Activated CD4-positive, alpha-beta T cell treated with anti-CD3 and anti-CD28 coated beads, Interleukin-10, Interleukin-2, amounts not matched to agents 100 ng/mL and 50 ng/mL, durations not matched to agents 16 hours and 8 hours (primary cell): ENCODE measurements around the gene SPSB3.

Source experiments
- DNase-seq: peaks from one replicate; pipeline ENCODE4 v3.0.0-alpha.2; 2020

Gene SPSB3

DNA sequence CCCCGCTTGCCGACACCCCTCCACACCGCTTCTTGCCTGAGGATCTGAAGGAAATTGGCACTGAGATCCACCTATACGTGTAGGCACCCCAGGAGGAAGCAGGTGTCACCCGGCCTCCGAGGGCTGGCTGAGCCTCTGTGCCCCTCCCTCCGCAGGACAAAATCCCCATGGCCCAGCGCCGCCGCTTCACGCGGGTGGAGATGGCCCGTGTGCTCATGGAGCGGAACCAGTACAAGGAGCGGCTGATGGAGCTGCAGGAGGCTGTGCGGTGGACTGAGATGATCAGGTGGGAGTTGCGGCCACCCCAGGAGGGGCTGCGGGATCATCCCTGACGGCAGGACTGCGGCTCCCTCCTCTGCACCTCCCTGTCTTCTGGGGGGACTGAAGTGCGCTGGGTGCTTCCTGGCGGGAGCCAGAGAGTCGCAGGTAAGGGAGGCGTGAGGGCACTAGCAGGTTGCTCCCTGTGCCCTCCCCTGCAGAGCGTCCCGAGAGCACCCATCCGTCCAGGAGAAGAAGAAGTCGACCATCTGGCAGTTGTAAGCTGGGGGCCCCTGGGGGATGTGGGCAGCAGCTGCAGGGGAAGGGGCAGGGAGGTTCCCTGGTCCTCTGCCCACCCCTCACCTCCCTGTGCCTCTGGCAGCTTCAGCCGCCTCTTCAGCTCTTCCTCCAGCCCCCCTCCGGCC lies 20.0 kb downstream of the SPSB3 start:
- no peak for DNase-seq

DNA sequence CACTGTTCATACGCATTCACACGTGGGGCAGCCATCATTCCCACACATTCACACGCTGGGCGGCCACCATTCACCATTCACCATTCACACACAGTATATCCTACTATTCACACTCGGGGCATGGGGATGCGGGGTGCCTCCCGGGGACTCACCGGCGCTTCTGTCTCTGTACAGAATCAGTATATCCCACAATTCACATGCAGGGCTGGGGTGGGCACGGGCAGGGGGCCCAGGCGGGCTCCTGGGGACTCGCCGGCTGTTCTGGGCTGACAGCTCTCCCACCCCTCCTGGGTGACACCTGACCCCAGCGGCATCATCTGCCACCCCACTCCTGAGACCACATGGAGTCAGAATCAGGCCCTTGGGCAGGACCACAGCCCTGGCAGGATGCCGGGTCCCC lies 20.6 kb downstream of the SPSB3 start:
- DNase-seq: no peak

DNA sequence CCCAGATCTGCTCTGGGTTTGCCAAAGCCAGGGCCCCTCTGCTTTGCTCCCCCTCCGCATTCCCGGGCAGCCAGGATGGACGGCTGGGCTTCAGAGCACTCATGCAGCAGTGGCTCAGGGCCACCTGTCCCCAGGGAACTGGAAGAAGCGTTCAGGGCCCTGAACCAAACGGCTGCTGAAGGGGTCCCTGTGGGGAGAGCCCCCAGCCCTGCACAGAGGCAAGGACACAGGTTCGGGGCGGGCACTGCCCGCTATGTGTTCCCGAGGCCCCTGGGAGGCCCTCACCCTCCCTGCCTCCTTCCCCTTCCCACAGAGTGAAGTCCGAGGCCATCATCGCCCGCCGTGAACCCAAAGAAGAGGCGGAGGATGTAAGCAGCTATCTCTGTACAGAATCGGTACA lies 21.5 kb downstream of the SPSB3 start:
- DNase-seq: no peak

DNA sequence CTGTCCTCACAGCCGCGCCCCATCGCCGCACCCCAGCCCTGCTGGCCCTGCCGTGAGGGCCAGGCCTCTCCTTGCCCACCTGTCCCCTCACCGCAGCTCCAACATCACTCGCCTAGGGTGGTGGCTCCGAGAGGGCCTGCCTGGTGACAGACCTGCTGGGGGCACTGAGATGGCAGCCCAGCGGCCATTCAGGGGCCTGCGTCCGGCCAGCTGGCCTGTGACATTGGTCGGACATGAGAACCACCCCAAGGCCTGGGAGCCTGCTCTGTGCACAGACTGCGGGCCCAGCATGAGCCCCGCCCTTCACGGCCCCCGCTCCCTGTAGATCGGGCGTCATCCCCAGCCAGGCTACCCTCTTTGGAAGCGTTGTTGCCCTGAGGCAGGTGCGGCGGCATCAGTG lies 22.9 kb downstream of the SPSB3 start:
- DNase-seq: no peak

DNA sequence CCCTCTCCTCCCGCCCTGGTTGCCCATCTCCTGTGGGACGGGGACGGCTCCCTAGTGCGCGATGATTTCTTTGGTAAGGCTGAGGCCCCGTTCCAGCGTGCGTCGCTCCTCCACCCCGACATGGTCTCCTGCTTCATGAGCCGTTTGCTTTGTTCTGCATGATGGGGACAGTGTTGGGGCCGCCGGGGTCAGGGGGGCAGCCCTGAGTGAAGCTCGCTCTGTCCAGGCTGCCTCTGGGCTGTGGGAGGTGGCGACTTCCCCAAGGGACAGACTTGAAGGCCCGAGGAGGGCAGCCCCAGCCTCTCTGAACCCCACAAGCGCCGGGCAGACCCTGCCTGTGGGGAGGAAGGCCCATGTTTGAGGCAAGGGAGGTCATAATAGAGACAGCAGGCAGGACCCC lies 23.4 kb downstream of the SPSB3 start:
- no peak for DNase-seq

DNA sequence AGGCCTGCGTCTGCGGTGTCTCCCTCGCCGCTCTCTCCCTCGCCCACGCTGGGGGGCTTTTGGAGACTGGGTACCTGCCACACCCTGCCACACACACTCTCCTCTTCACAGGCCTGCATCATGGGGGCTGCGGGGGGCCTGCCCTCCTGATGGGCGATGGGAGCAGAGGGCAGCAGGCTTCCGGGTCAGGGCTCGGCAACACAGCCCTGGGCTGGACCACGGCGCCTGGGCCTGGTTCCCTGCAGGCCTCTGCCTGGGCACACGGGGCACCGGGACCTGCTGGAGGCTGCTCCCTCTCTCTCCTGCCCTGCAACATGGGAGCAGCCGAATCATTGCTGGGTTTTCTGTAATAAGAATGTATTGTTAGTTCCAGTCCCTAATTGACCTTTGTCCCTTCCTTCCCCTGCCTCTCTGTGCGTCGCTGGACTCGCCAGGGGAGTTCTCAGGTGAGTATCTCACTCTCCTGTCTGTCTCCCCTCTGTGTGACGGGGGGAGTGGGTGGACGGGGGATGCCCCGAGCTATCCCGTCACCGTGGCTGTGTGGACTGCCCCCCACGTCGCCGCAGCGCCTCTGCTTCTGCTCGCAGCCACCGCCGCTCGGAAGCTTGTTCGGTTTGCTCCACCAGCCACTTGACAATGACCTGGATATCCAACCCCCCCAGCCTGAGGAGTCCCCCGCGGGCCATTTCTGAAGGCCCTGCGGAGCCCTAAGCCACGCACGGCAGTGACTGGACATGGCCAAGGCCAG lies 24.5 kb downstream of the SPSB3 start:
- DNase-seq: no peak

DNA sequence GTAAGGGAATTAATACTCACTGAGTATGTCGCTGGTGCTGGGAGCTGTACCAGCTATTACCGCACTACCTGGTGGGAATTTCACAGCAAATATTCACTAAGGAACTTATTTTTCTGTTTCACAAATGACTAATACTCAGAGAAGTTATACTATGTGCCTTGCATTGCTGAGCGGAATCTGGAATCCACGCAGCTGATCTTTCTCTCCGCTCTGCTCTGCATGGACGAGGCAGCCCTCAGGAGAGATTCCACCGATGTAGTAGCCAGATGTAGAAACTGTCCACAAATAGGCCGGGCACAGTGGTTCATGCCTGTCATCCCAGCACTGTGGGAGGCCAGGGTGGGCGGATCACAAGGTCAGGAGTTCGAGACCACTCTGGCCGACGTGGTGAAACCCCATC lies 28.2 kb downstream of the SPSB3 start:
- no peak for DNase-seq

DNA sequence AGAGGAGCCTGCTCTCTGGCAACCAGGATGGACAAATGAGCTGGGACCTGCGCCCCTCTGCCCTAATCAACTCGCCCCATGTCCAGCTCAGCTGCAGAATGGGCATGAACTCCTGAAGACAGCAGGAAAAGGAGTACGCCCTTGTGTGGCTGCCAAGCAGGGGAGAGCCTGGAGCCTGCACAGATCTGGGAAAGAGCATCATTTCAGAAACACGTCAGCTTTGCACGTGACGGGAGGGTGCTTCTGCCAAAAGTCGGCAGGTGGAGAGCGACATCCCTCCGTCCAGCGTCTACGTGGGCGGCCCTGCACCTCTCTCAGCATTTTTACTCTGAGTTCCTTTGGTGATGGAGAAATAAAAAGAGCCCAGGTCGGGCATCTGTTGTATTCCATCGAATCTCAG lies 29.5 kb downstream of the SPSB3 start:
- DNase-seq: no peak

DNA sequence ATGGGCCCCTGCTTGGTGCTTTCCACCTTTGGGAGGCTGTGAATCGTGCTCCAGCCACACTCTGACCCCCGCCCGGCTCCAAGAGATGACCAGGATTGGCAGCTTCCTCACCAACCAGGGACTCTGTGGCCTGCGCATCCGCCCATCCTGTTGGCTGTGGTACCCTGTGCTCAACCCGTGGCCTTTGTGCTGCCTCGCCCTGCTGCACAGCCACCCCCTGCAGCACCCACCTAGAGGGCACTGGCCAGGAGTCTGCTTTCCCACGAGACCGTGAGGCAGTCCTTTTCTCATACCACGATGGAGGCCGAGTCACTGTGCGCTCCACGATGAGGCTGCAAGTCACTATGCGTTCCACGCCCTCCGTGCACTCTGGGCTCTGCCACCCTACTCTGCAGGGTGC lies 30.4 kb downstream of the SPSB3 start:
- no peak for DNase-seq

DNA sequence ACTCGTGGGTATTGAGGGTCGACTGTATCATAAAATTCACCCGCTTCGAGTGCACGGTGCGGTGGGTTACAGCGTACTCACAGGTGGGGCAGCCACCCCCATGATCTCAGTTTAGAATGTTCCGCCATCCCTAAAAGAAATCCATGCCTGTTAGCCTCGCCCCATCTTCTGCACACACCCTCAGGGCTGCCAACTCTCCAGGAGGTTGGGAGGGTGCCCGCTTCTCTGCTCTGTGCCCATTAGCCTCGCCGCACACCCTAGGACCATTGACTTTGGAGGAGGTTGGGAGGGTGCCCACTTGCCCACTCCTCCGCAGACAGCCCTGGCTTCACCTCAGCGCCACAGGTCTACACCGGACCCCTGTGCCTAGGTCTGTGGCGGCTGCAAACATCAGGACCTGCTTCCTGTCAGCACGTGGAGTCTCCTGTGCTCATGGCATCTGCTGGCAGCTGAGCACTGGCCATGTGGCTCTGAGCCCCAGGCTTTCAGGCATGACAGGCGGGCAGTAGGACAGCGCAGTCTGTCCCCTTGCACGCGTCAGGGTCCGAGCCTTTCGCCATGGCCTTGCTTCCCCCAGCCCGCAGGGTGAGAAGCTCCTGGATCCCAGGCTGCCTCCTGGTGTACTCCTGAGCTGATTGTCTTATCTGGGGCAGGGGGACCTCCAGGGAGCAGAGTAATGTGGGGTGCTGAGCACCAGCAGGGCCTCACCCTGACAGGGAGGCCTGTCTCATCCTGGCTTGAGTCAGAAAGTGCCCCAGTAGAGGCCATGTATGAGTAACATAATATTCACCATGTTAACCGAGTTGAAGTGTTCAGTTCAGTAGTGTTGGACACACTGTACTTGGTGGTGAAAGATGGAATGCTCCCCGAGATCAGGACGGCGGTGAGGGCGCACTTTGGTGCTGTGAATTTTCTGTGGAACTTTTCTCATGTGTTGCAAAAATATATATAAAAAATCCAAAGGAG lies 32.9 kb downstream of the SPSB3 start:
- no peak for DNase-seq

DNA sequence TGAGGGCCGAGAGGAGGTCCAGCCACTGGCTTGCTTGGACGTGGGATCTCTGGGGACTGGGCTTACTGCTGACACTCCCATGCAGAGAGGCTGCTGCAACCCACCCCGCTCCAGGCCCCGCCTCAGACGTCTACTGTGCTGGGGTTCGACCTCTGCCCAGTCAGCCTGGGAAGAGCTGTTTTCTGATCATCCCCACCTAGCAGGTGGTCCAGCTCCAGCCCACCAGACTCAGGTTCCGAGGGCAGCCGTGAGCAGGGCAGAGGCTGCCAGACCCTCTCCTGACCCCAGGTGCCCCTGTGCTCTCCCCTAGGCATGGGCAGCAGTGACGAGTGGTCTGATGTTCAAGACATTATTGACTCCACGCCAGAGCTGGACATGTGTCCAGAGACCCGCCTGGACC lies 34.4 kb downstream of the SPSB3 start:
- no peak for DNase-seq

DNA sequence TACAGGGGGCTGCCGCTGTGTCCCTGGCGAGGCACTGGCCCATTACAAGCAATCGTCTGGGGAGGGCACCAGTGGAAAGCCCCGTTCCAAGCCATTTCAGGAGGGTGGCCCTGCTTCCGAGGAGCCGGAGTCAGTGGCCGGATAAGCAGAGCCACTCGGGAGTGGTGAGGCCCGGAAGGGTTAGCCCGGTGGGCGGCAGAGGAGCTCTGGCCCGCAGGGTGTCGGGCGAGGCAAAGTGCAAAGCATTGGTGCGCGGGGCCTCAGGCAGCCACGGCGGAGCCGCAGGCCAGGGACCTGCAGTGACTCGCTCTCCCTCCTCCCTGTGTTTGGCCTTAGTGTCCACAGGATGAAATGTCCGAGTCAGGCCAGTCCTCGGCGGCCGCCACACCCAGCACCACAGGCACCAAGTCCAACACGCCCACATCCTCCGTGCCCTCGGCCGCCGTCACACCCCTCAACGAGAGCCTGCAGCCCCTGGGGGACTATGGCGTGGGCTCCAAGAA lies 35.6 kb downstream of the SPSB3 start:
- no peak for DNase-seq

DNA sequence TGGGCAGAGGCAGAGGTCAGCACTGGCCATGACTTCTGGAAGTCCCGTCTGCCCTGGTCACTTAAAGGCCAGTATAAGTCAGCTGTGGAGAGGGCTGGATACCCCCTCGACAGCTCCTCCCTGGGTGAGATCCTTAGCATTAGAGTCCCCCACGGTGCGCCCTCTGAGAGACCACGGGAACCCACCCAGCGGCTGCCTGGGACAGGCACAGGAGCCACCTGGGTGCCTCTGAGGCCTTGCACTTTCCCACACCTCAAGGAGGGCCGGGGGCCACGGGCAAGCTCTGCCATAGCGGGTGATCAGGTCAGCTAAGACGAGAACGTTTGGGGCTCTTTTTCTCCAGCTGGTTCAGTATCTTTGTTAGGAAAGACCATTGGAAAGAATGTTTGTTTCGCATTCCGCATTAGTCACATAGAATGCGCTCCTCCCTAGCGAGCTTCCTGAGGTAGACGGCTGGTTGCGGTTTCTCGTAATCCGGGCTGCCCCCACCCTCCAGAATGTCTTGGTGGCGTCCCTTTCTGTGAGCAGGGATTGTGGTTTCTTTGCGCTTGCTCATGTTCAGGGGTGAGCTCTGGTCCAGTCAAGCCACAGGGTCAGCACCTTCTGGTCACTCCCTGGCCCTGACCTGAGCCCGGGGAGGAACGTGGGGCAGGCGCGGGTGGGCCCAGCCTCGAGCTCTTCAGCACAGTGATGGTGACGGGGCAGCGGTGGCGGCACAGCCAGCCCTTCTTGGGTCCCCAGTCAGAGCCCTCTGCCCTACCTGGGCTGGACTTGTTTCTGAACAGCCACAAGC lies 36.3 kb downstream of the SPSB3 start:
- no peak for DNase-seq

DNA sequence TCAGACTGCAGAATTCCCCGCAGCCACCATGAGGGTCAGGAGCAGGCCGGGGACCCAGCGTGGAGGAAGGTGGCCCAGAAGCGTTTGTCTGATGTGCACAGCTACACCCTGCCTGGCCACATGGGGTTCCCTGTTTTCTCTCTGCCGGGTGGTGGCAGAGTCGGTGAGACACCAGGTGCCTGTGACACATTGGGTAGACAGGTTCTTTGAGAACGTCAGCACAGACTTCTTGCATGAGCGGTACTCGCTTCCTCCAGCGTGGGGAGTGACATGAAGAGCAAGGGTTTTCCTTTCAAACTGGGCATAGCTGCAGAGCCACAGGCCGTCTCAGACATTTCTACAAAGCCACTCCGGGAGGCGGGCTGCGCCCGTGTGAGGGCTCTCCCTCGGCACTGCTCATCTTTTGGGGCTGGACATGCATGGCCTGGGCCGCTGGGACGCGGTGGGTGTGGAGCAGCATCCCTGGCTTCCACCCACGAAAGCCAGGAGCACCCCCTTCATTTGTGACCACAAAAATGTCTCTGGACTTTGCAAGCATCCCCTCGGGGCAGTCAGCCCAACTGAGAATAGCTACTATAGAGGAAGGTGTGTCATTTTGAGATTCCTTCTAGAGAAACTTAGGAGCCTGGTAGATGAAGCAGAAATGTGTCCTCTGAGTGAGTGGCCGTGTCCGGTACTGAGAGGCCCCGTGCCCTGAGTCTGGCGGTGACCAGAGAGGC lies 37.0 kb downstream of the SPSB3 start:
- DNase-seq: no peak

DNA sequence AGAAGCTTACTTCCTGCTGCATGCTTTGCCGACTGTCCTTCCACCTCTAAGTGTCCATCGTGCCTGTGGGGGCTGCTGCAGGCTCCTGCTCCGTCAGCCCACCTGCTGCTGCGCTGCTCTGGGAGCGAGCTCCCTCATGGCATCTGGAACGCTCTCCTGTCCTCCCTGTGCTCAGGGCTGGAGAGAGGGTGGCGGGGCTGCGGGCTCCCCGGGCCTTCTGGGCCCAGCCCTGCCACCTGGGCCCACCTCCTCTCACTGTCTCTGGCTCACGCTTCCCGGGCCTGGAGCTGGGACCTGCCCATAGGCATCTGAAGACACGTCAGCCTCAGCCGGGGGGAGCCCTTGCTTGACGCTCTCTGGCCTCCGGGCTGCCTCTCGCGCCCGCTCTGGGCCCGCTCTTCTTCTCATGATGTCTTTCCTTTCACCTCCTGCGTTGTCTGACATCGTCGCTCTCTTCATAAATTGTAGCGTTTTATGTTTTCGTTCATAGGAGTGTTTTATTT lies 38.0 kb downstream of the SPSB3 start:
- DNase-seq: no peak

DNA sequence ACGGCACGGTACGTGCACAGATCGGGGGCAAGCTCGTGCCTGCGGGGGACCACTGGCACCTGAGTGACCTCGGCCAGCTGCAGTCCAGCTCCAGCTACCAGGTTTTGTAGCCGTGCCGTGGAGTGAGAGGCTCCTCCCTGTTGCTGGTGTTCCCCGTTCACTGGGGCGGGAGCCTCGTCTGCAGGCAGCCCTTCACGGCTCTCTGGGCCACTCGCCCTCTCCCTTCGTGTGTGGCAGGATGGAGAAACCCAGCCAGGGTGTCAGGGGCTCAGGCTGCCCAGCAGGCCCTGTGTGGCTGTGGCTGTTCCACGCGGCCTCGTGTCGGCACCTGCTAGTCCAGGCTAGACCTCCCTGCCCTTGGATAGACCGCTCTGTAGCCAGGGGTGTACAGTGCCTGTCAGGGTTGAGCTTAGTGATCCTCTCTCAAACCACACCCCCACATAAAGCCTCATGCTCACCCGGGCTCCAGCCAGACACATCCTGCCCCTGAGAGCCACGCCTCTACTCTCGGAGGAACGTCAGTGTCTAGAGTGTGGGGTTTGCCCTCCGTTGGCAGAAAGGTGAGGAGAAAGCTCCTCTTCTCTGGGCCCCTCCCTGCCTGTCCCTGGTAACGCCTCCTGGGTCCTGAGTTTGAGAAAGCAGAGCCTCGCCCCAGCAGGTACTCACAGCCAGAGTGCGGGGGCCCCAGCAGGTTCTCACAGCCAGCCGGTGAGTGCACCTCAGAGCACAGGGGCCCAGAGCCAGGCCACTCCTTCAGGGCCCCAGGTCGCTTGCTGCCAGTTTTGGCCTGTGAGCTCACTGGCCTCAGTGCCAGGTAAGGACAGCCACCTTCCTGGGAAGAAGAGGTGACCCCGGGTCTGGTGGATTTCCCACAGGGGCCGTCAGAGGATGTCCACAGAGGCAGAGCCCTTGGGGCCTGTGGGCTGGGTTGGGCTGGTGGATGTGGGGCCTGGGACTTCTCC lies 38.7 kb downstream of the SPSB3 start:
- no peak for DNase-seq

DNA sequence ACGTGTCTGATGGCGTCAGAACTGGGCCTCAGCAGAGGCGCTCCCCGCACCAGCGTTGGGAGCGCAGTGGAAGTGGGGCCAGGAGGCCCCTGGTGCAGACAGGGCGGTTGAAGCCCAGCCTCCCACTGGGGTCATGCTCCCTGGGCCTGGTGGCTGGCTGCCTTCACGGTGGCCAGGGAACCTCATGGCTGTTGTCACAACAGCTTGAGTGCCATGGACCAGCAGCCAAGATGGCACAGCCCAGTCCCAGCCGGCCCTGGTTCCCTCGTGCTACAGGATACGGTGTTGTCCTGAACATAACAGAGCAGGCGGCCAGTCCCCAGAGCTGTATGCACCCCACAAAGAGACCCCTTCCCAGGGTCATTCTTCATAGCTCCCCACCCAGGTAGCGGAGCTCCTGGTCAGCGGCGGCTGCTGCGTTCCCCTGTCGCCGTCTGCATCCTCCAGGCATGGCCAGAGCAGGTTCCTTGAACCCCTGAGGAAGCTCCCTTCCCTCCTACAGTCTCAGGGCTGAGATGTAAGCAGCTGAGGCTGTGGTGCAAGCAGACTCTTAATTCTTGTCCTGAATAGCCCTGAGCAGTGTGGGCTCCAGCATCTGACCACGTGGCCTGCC lies 40.7 kb downstream of the SPSB3 start:
- no peak for DNase-seq

DNA sequence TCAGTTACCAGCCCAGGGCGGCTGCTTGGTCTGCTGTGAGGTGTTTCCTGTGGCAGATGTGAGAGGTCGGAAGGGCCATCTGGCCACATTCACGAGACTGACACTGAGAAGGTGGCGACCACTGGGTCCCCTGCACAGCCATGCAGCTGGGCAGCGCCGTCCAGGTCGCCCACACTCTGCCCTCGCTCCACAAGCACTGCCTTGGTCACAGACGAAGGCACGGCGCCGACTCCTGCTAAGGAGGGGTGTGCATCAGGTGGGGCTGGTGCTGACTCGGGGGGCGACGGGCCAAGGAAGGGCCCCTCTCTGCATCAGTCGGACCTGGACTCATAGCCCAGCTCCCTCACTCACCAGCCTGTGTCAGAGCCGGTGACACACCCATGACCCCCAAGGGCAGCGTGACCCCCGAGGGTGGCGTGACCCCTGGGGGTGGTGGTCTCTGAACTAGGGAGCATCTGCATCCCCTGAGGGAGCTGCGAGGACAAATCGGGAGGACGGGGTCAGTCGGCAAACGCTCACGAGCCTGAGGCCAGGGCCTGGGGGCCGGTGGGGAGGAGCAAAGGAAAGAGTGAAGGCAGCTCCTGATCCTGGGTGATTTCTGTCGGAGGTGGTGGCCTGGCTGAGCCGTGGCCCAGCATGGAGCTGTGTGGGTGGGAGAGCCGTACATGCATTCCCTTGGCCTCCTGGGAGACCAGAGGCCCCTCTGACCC lies 41.4 kb downstream of the SPSB3 start:
- DNase-seq: no peak

DNA sequence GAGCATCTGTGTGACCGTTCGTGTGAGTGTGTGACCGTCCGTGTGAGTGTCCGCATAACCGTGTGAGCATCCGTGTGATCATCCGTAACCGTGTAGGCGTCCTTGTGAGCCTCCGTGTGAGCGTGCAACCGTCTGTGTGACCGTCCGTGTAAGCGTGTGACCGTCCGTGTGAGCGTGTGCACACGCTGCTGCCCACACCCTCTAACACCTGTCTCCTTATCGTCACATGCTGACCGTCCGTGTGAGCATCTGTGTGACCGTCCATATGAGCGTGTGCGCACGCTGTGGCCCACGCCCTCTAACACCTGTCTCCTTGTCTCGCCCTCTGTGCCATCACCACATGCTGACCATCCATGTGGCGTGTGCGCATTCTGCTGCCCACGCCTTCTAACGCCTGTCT lies 42.1 kb downstream of the SPSB3 start:
- DNase-seq: no peak
